Activated naive CD4-positive, alpha-beta T cell treated with anti-CD3 and anti-CD28 coated beads, Interleukin-2, amount 50 U/mL, for 24 hours (primary cell): Measurements from ENCODE around the gene PI4KA.
"Not testable (repeated sequence)": the region's sequence is repeated elsewhere in the genome, so short reads cannot be mapped to it uniquely, and the experiment has no call there.

Experiments
- H3K27ac Mint-ChIP-seq: one replicate; pipeline ENCODE4 v1.8.0; 2021; ENCODE audit warnings: mild to moderate bottlenecking, mixed read lengths
- H3K27me3 Mint-ChIP-seq: one replicate; pipeline ENCODE4 v1.8.0; 2021; ENCODE audit warnings: mixed read lengths
- H3K36me3 Mint-ChIP-seq: one replicate; pipeline ENCODE4 v1.8.0; 2021; ENCODE audit warnings: mixed read lengths
- H3K4me1 Mint-ChIP-seq: one replicate; pipeline ENCODE4 v1.8.0; 2021; ENCODE audit warnings: mixed read lengths
- H3K4me3 Mint-ChIP-seq: one replicate; pipeline ENCODE4 v1.8.0; 2021; ENCODE audit warnings: mild to moderate bottlenecking, mixed read lengths
- H3K9me3 Mint-ChIP-seq: one replicate; pipeline ENCODE4 v1.8.0; 2021; ENCODE audit warnings: mixed read lengths

PI4KA gene

GRCh38 chr22:20769496-20769826 is 89.2 kb downstream of the PI4KA start:
- H3K27ac Mint-ChIP-seq: not testable (repeated sequence)

DNA sequence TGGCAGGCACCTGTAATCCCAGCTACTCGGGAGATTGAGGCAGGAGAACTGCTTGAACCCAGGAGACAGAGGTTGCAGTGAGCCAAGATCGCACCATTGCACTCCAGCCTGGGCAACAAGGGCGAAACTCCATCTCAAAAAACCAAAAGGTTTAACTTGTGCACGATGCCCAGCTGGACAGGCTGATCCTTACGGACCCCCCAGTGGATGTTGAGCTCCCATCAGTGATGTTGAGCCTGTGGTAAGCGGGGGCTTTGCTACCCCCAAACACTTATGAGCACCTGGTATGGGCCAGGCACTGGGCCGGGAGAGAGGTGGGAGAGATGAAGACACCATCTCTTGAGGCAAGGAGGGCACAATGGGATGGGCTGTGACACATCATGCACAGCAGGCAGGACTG is 92.1 kb downstream of the PI4KA start:
- peaks cover 4% of the 10 kb centered on the region for H3K4me1 Mint-ChIP-seq
- no peak overlapping the region for H3K4me3 Mint-ChIP-seq
- H3K27ac Mint-ChIP-seq: no peak overlapping the region
- no peaks in the 10 kb centered on the region for H3K27me3 Mint-ChIP-seq
- H3K9me3 Mint-ChIP-seq: no peaks in the 10 kb centered on the region
- H3K36me3 Mint-ChIP-seq: peaks cover 9% of the 10 kb centered on the region

More at GRCh38 chr22:20769496-20769826, 89.2 kb downstream of the PI4KA start:
- not testable (repeated sequence) for H3K4me1 Mint-ChIP-seq, H3K9me3 Mint-ChIP-seq, H3K4me3 Mint-ChIP-seq, H3K27me3 Mint-ChIP-seq, H3K36me3 Mint-ChIP-seq

GRCh38 chr22:20765938-20766337 is 92.7 kb downstream of the PI4KA start:
- Mint-ChIP-seq H3K9me3 (no peaks in the 10 kb centered on the region), H3K4me1 (peaks cover 4% of the 10 kb centered on the region), H3K36me3 (peaks cover 9% of the 10 kb centered on the region), H3K27ac (no peak overlapping the region), H3K4me3 (no peak overlapping the region), H3K27me3 (no peaks in the 10 kb centered on the region)

- H3K36me3 Mint-ChIP-seq: peaks cover 9% of the 10 kb centered on the region
- no peaks in the 10 kb centered on the region for H3K27me3 Mint-ChIP-seq
Observed at GRCh38 chr22:20764729-20765128, 93.9 kb downstream of the PI4KA start.

DNA sequence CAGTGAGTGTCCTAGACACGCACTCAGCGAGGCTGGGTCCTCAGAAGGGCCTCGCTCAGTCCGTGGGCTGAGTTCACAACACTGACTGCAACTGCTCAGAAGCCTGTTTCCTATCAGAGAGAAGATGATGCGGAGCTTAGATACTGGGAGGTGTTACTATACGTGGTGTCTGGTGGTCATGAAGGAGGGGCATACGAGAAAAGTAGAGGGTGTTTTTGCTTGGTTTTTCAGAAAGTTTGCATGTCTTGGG is 94.2 kb downstream of the PI4KA start:
- Mint-ChIP-seq H3K4me1 (peaks cover 4% of the 10 kb centered on the region), H3K4me3 (no peak overlapping the region), H3K9me3 (no peaks in the 10 kb centered on the region), H3K27ac (no peak overlapping the region), H3K27me3 (no peaks in the 10 kb centered on the region), H3K36me3 (peaks cover 9% of the 10 kb centered on the region)

More at GRCh38 chr22:20764729-20765128, 93.9 kb downstream of the PI4KA start:
- Mint-ChIP-seq H3K27ac (no peak overlapping the region), H3K4me1 (peaks cover 4% of the 10 kb centered on the region), H3K9me3 (no peaks in the 10 kb centered on the region), H3K4me3 (no peak overlapping the region)

DNA sequence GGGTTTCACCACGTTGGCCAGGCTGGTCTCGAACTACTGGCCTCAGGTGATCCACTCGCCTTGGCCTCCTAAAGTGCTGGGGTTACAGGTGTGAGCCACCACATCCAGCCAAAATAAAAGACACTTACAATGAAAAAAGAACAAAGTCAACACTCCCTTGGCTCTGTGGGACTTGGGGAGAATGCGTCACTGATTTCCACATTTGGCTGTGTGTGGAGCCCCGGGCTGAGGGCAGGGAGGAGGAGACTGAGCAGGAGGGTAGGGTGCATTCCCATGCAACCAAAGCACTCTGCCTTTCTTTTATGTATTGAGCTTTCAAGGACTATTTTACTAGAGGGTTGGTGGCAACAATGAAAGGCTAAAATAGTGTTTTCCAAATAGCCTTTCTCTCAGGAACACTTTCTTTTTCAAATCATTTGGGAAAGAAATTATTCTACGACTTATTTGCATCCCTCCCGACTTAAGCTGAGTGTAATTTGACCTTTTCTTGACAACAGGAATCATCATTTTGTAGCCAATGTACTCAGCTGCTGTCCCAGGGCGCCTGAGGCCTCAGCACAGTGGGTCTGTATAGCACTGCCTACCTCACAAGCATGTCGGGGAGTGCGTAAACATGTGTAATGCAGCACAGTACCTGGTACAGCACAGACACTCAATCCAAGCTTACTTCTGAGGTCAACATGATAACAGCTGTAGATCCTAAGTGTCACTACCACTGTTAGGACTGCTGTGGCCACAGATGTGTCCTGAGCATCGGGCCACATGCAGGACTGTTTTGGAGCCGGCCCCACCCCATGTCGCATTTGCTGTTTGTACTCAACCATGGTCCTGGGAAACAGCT is 94.8 kb downstream of the PI4KA start:
- H3K4me1 Mint-ChIP-seq: peaks cover 4% of the 10 kb centered on the region
- H3K4me3 Mint-ChIP-seq: no peak overlapping the region
- H3K27me3 Mint-ChIP-seq: no peaks in the 10 kb centered on the region
- H3K9me3 Mint-ChIP-seq: no peaks in the 10 kb centered on the region
- no peak overlapping the region for H3K27ac Mint-ChIP-seq
- H3K36me3 Mint-ChIP-seq: peaks cover 9% of the 10 kb centered on the region

GRCh38 chr22:20762233-20762796 is 96.3 kb downstream of the PI4KA start:
- Mint-ChIP-seq H3K4me1 (no peaks in the 10 kb centered on the region), H3K27me3 (no peaks in the 10 kb centered on the region), H3K27ac (no peak overlapping the region), H3K36me3 (peaks cover 9% of the 10 kb centered on the region), H3K9me3 (no peaks in the 10 kb centered on the region), H3K4me3 (no peak overlapping the region)

DNA sequence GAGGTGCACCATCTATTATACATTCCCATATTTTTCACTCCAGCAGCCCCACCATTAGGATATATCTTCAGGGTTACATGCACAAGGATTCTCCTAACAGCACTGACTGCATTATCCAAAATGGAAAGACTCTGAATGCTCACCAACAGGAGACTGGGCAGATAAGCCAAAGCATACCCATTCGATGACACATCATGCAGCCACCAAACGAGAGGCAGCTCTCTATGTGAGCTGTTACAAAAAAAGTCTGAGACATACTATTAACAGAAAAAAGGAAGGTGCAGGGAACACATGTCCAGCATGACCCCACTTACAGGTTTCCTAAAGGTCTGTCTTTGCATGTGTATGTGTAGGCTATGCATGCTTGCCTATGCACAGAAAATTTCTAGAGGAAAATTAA is 97.1 kb downstream of the PI4KA start:
- no peaks in the 10 kb centered on the region for H3K9me3 Mint-ChIP-seq
- H3K4me3 Mint-ChIP-seq: no peak overlapping the region
- no peak overlapping the region for H3K27ac Mint-ChIP-seq
- H3K36me3 Mint-ChIP-seq: peaks cover 11% of the 10 kb centered on the region
- H3K4me1 Mint-ChIP-seq: no peaks in the 10 kb centered on the region
- H3K27me3 Mint-ChIP-seq: no peaks in the 10 kb centered on the region

GRCh38 chr22:20760084-20760483 is 98.5 kb downstream of the PI4KA start:
- Mint-ChIP-seq H3K36me3 (peaks cover 10% of the 10 kb centered on the region), H3K9me3 (no peaks in the 10 kb centered on the region), H3K27me3 (no peaks in the 10 kb centered on the region), H3K27ac (no peak overlapping the region), H3K4me1 (no peaks in the 10 kb centered on the region), H3K4me3 (no peak overlapping the region)

- Mint-ChIP-seq H3K36me3 (peaks cover 4% of the 10 kb centered on the region), H3K4me3 (no peak overlapping the region), H3K27me3 (no peaks in the 10 kb centered on the region), H3K9me3 (no peaks in the 10 kb centered on the region), H3K4me1 (no peaks in the 10 kb centered on the region), H3K27ac (no peak overlapping the region)
Observed at GRCh38 chr22:20758688-20759087, 99.9 kb downstream of the PI4KA start.

DNA sequence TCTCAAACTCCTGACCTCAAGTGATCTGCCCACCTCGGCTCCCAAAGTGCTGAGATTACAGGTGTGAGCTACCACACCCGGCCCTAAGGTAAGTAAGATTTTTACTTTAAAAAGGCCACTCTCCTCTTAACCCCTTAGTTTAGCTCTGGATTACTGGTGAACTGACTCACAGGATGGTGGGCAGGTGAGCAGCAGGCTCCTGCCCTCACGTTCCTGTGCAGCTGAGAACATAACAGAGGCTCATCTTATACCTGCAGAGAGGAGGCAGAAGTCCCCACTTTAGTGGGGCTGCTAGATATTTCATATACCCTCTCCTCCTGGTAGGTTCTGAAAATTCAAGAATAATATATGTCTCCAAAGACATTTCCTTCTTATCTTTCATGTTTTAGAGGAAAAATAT is 101.8 kb downstream of the PI4KA start:
- Mint-ChIP-seq H3K4me1 (no peaks in the 10 kb centered on the region), H3K9me3 (no peaks in the 10 kb centered on the region), H3K27me3 (no peaks in the 10 kb centered on the region), H3K27ac (no peak overlapping the region), H3K36me3 (peaks cover 5% of the 10 kb centered on the region), H3K4me3 (no peak overlapping the region)

DNA sequence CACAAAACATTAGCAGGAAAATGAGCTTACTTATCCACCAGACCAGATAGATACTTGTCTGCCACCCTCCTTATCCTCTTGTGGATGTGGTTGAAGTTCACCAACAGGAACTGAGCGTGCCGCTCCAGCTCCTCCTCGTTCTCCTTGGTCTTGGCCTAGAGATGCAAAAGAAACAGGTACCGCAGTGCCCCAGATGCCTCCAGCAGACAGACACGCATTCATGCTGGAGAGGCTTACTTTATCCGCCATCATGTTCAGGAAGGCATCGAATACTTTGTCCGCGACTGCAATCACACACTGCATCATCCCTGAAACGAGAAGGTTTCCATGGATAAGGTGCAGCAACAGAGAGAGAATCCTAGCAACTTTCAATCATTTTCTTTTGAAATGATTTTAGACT is 105.7 kb downstream of the PI4KA start:
- no peak overlapping the region for H3K27ac Mint-ChIP-seq
- H3K27me3 Mint-ChIP-seq: no peaks in the 10 kb centered on the region
- no peaks in the 10 kb centered on the region for H3K4me1 Mint-ChIP-seq
- H3K36me3 Mint-ChIP-seq: peaks cover 7% of the 10 kb centered on the region
- no peaks in the 10 kb centered on the region for H3K9me3 Mint-ChIP-seq
- no peak overlapping the region for H3K4me3 Mint-ChIP-seq

DNA sequence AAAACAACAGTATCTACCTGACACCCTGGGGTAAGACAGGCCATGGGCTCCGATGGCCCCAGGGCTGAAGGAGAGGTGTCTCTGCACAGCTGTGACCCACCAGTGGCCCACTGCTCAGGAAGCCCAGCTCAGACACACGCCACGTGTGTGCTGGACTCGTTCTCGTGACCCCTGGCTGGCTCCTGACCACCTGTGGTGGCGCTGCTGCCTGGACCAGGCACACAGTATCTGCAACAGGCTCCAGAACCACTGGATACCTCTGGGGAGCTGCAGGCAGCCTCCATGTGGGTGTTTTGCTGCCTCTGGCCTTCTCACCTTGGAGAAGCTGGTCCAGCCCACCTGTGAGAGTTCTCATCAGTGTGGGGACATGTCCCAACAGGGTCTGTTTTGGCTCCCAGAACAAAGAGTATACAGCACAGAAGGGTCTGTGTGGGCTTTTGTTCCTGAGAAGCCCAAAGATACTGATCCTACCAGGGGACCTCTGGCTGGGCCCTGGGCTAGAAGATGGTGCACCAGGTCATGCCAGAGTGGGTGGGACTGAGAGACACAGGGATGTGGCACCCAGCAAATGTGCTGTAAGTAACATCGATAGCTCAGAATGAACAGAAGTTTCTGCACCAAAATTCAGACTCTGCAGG is 106.4 kb downstream of the PI4KA start:
- no peaks in the 10 kb centered on the region for H3K4me1 Mint-ChIP-seq
- no peaks in the 10 kb centered on the region for H3K27me3 Mint-ChIP-seq
- H3K4me3 Mint-ChIP-seq: no peak overlapping the region
- no peak overlapping the region for H3K27ac Mint-ChIP-seq
- H3K9me3 Mint-ChIP-seq: no peaks in the 10 kb centered on the region
- H3K36me3 Mint-ChIP-seq: peaks cover 7% of the 10 kb centered on the region

- Mint-ChIP-seq H3K36me3 (peaks cover 9% of the 10 kb centered on the region), H3K4me3 (no peak overlapping the region), H3K27ac (no peak overlapping the region), H3K27me3 (no peaks in the 10 kb centered on the region), H3K9me3 (no peaks in the 10 kb centered on the region), H3K4me1 (no peaks in the 10 kb centered on the region)
Observed at GRCh38 chr22:20751185-20751851, 107.3 kb downstream of the PI4KA start.

- Mint-ChIP-seq H3K4me3 (no peak overlapping the region), H3K4me1 (no peaks in the 10 kb centered on the region), H3K27ac (peak overlapping the region; percentile 8), H3K9me3 (no peaks in the 10 kb centered on the region), H3K36me3 (peaks cover 9% of the 10 kb centered on the region), H3K27me3 (no peaks in the 10 kb centered on the region)
Observed at GRCh38 chr22:20750461-20751184, 108.0 kb downstream of the PI4KA start.
